ENCODE data around the gene TCF12. TPM values are rescaled to one million over a fixed set of nuclear protein-coding genes. Genes with fewer than 3 reads are reported as not detected.

TCF12 gene
- total RNA-seq, 1 donor from 2014 or later: 144 TPM

GRCh38 chr15:57082054-57082728 lies 163.7 kb downstream of the TCF12 start:
- Histone ChIP-seq H3K4me1 (peaks cover 0 to 6% of the 10 kb centered on the region in 2 donors), H3K36me3 (no peaks in the 10 kb centered on the region), H3K4me3 (no peak overlapping the region)

GRCh38 chr15:57084192-57084591 lies 165.7 kb downstream of the TCF12 start:
- TF ChIP-seq, protein P1, sequence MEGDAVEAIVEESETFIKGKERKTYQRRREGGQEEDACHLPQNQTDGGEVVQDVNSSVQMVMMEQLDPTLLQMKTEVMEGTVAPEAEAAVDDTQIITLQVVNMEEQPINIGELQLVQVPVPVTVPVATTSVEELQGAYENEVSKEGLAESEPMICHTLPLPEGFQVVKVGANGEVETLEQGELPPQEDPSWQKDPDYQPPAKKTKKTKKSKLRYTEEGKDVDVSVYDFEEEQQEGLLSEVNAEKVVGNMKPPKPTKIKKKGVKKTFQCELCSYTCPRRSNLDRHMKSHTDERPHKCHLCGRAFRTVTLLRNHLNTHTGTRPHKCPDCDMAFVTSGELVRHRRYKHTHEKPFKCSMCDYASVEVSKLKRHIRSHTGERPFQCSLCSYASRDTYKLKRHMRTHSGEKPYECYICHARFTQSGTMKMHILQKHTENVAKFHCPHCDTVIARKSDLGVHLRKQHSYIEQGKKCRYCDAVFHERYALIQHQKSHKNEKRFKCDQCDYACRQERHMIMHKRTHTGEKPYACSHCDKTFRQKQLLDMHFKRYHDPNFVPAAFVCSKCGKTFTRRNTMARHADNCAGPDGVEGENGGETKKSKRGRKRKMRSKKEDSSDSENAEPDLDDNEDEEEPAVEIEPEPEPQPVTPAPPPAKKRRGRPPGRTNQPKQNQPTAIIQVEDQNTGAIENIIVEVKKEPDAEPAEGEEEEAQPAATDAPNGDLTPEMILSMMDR (IDR thresholded peaks at IDR 0.05): no peak
- Histone ChIP-seq H3K27me3 (no peaks in the 10 kb centered on the region), H3K36me3 (no peaks in the 10 kb centered on the region), H3K9me3 (no peaks in the 10 kb centered on the region), H3K4me1 (peaks cover 0 to 6% of the 10 kb centered on the region in 2 donors), H3K4me3 (no peak overlapping the region), H3K27ac (no peak overlapping the region)
- intact Hi-C loops (cut with DNase I): no loop called here
- DNase-seq (ENCODE audit: low spot score in 2 of 2): no peak

More at GRCh38 chr15:57082054-57082728, 163.7 kb downstream of the TCF12 start:
- Histone ChIP-seq H3K27me3 (no peaks in the 10 kb centered on the region), H3K9me3 (no peaks in the 10 kb centered on the region), H3K27ac (no peak overlapping the region)
- intact Hi-C loops (cut with DNase I): no loop called here
- TF ChIP-seq, protein P1 (IDR thresholded peaks at IDR 0.05): no peak
- no peak for DNase-seq (ENCODE audit: low spot score in 2 of 2)

GRCh38 chr15:57085267-57085666 lies 166.8 kb downstream of the TCF12 start:
- no peaks in the 10 kb centered on the region for H3K27me3 ChIP-seq
- no peaks in the 10 kb centered on the region for H3K9me3 ChIP-seq
- no peak for DNase-seq (ENCODE audit: low spot score in 2 of 2)
- no peak overlapping the region for H3K4me3 ChIP-seq
- TF ChIP-seq, protein P1 (IDR thresholded peaks at IDR 0.05): no peak
- intact Hi-C loops (cut with DNase I): no loop called here
- H3K4me1 ChIP-seq: peaks cover 0 to 4% of the 10 kb centered on the region in 2 donors
- no peak overlapping the region for H3K27ac ChIP-seq
- H3K36me3 ChIP-seq: no peaks in the 10 kb centered on the region

- H3K4me3 ChIP-seq: no peak overlapping the region
- no peaks in the 10 kb centered on the region for H3K27me3 ChIP-seq
- TF ChIP-seq, protein P1 (IDR thresholded peaks at IDR 0.05): no peak
- H3K4me1 ChIP-seq: no peaks in the 10 kb centered on the region
- intact Hi-C loops (cut with DNase I): no loop called here
- no peaks in the 10 kb centered on the region for H3K36me3 ChIP-seq
- H3K27ac ChIP-seq: no peak overlapping the region
- no peak for DNase-seq (ENCODE audit: low spot score in 2 of 2)
- H3K9me3 ChIP-seq: no peaks in the 10 kb centered on the region
Observed at GRCh38 chr15:57086857-57087427, 168.5 kb downstream of the TCF12 start.

GRCh38 chr15:57089815-57090495 lies 171.5 kb downstream of the TCF12 start:
- intact Hi-C loops (cut with DNase I): no loop called here
- Histone ChIP-seq H3K36me3 (peaks cover 0 to 5% of the 10 kb centered on the region in 2 donors), H3K4me1 (no peaks in the 10 kb centered on the region), H3K27ac (no peak overlapping the region), H3K4me3 (no peak overlapping the region), H3K27me3 (no peaks in the 10 kb centered on the region), H3K9me3 (no peaks in the 10 kb centered on the region)
- TF ChIP-seq, protein P1 (IDR thresholded peaks at IDR 0.05): no peak
- DNase-seq (ENCODE audit: low spot score in 2 of 2): no peak
